ENCODE measurements around the gene AARS1.
"Not testable (repeated sequence)": the region's sequence is repeated elsewhere in the genome, so short reads cannot be mapped to it uniquely, and the experiment has no call there.

AARS1 gene

DNA sequence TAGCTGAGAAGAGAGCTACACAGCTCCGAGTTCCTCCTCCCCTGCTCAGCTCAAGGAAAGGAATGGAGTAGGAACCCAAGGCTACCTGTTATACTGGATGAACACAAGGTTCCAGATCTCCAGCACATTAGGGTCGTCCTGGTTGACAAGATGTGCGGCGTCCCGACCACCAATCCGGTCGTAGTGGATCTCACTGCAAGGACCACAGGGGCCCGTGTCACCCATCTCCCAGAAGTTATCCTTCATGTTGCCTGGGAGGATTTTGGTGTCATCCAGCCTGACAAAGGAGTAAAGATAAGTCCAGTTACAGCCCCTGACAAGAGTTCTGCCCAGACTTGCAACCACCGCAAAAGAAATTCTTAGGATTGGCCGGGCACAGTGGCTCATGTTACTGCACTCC, 17.6 kb downstream of the AARS1 start:
- DNase-seq (ENCODE audit: low read depth in 2 of 2, low spot score in 1 of 2), result no peak

DNA sequence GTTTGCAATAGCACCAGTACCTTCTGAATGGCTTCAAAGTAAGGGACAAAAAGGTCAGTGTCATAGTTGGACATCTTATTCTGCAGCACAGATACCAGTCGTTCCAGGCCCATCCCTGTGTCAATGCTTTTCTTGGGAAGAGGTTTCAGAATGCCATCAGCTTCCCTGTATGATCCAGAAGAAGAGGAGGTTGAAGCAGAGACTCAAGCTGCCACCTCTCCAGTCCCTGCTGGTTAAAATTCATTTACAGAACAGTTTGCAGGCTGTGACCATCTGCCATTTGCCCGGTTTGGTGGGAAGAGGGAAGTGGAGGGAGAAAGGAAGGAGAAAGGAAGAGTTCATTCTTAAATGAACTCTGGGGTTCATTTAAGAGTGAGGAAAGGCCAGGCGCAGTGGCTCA, 19.1 kb downstream of the AARS1 start:
- no peak for DNase-seq (ENCODE audit: low read depth in 2 of 2, low spot score in 1 of 2)

DNA sequence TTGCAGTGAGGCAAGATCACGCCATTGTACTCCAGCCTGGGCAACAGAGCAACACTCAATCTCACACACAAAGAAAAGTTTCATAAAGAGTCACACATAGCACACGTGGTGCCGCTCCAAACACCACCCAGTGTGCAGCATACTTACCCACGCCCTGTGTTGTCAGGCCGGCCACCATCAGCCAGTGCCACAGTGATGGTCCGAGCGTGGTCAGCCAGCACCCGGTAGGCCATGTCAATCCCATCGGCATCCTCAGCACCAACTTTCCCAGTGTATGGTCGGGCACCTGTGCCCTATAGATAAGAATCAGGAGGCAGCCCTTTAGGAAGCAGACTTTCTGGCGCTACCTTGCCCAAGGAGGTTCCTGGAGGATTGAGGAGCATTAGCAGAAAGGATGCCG, 19.8 kb downstream of the AARS1 start:
- no peak for DNase-seq (ENCODE audit: low read depth in 2 of 2, low spot score in 1 of 2)

DNA sequence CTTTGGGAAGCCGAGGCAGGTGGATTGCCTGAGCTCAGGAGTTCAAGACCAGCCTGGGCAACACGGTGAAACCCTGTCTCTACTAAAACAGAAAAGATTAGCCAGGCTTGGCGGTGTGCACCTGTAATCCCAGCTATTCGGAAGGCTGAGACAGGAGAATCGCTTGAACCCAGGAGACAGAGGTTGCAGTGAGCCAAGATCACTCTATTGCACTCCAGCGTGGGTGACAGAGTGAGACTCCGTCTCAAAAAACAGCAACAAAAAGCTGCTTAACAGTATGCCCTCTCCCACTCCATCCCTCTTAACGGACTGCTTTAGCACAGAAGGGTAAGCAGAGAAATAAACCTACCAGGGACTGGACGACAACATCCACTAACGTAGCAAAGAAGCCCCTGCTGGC, 21.4 kb downstream of the AARS1 start:
- DNase-seq (ENCODE audit: low read depth in 2 of 2, low spot score in 1 of 2), result not testable (repeated sequence)

- no peak for DNase-seq (ENCODE audit: low read depth in 2 of 2, low spot score in 1 of 2)
Observed at GRCh38 chr16:70267516-70267915, 21.8 kb downstream of the AARS1 start.

- not testable (repeated sequence) for DNase-seq (ENCODE audit: low read depth in 2 of 2, low spot score in 1 of 2)
Observed at GRCh38 chr16:70259903-70260302, 29.4 kb downstream of the AARS1 start.

- no peak for DNase-seq (ENCODE audit: low read depth in 2 of 2, low spot score in 1 of 2)
Observed at GRCh38 chr16:70258946-70259345, 30.4 kb downstream of the AARS1 start.

DNA sequence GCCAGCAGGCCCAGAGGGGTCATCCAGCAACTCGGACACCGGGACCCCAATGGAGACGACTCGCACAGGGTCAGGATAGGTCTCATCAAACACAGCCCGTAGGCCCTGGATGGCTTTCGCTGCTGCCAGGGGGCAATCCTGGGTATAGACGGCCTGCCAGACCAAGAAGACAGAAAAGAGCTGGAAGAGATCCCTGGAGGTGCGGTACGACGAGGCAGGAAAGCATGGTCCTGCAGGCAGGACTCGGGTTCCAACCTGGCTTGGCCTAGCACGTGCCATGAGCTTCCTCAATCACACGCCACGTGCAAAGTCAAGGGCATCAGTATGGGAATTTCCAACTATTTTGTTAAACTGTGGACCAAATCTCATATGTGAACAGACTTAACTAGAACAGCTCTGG, 31.2 kb downstream of the AARS1 start:
- DNase-seq (ENCODE audit: low read depth in 2 of 2, low spot score in 1 of 2), result no peak

DNA sequence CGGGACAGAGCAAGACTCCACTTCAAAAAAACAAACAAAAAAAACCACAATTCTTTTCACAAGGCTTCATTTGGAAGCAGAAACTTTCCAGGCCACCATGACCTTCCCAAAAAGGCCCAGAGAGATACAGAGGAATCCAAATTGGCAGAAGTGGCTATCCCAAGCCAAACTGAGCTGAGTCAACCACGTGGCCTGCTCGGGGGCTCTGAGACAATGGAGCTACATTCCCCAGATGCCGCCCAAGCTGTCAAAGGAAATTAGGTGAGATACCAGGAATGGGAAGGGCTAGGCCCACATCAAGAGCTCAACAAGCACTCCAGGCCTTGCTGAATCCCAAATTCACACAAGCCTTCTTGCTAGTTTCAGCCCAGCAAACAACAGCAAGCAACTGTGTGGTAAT, 31.9 kb downstream of the AARS1 start:
- DNase-seq (ENCODE audit: low read depth in 2 of 2, low spot score in 1 of 2), result no peak

- DNase-seq (ENCODE audit: low read depth in 2 of 2, low spot score in 1 of 2), result no peak
Observed at GRCh38 chr16:70255574-70255973, 33.7 kb downstream of the AARS1 start.

DNA sequence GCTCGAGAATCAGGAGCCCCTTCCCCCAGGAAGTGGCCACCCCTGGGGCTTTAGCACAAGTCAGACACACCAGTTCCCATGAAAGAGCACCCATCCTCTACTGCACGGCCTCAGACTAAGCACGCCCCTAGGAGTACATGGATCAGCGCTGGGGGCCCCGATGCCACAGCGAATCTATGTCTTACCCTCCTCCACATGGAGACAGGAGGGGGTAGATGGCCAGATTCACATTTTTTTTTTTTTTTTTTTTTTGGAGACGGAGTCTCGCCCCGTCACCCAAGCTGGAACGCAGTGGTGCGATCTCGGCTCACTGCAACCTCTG, 34.4 kb downstream of the AARS1 start:
- DNase-seq (ENCODE audit: low read depth in 2 of 2, low spot score in 1 of 2), result no peak

- no peak for DNase-seq (ENCODE audit: low read depth in 2 of 2, low spot score in 1 of 2)
Observed at GRCh38 chr16:70254180-70254964, 34.9 kb downstream of the AARS1 start.

GRCh38 chr16:70253291-70254106, 35.8 kb downstream of the AARS1 start:
- no peak for DNase-seq (ENCODE audit: low read depth in 2 of 2, low spot score in 1 of 2)

- DNase-seq (ENCODE audit: low read depth in 2 of 2, low spot score in 1 of 2), result no peak
Observed at GRCh38 chr16:70252355-70252988, 36.8 kb downstream of the AARS1 start.

- peak; percentile 75 to 84 for DNase-seq (ENCODE audit: low read depth in 2 of 2, low spot score in 1 of 2)
Observed at GRCh38 chr16:70251629-70252354, 37.5 kb downstream of the AARS1 start, which contains the start of gene EXOSC6. Gene EXOSC6, minus strand, starts transcription at chr16:70251940. Its CDS starts 40 bp downstream, at chr16:70251900.

- DNase-seq (ENCODE audit: low read depth in 2 of 2, low spot score in 1 of 2), result peak in 1 of 2 donors; percentile 14
Observed at GRCh38 chr16:70250748-70251628, 38.3 kb downstream of the AARS1 start.

DNA sequence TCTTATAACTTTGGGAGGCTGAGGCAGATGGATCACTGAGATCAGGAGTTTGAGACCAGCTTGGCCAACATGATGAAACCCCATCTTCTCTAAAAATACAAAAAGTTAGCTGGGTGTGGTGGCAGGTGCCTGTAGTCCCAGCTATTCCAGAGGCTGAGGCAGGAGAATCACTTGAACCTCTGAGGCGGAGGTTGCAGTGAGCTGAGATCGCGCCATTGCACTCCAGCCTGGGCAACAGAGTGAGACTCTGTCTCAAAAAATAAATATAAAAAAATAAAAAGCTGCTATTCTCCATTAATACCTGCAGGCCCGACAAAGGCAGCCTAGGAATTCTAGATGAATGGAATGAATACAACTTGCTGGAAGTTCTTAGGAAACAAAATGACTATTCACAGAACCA, 39.6 kb downstream of the AARS1 start:
- not testable (repeated sequence) for DNase-seq (ENCODE audit: low read depth in 2 of 2, low spot score in 1 of 2)

DNA sequence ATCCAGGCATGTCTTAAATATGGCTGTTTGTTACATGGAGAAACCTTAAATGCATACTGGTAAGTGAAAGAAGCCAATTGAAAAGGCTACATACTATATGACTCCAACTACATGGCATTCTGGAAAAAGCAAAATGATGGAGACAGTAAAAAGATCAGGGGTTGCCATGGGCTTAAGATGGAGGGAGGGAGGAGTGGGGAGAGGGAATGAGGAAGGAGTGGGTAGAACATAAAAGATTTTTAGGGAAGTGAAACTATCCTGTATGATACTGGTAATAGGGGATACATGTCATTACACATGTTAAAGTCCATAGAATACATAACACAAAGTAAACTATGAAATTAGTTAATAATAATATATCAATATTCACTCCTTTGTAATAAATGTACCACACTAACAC, 50.5 kb downstream of the AARS1 start:
- DNase-seq (ENCODE audit: low read depth in 2 of 2, low spot score in 1 of 2), result not testable (repeated sequence)

DNA sequence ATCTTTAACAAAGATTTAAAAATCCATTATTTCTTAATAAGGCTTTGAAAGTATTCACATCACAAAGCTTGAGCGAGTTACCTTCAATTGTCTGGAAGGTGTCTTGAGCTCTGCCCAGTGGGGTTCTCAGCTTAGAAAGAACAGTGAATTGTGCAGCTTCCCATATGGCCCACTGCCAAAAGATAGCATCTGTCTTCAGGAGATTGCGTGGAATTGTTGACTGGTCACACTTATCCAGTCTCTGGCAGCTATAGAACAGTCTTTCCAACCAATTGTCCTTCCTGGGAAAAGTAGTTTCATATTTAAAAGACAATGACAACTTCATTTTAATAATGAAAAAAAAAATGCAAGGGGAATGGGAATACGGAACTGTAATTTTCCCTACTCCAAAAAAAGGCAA, 57.5 kb downstream of the AARS1 start:
- not testable (repeated sequence) for DNase-seq (ENCODE audit: low read depth in 2 of 2, low spot score in 1 of 2)

DNA sequence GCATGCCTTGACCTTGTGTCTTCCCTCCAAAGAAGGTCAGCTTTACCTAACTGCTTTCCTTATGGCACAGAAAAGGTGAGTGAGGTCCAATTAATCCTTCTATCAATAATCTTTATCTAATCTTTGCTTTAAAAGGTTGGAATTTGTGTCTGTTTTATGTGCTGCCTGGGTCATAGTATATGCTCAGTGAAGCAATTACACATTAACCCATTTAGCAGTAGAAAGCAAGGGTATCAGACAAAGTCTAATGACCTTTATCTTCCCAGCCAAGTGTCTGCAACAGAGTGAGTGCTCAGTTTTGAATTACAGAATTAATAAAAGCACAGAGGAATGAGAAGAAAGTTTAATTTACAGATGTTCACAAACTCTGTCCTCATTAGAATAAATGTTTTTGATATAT, 63.3 kb downstream of the AARS1 start:
- DNase-seq (ENCODE audit: low read depth in 2 of 2, low spot score in 1 of 2), result not testable (repeated sequence)

Data from stimulated activated CD8-positive, alpha-beta memory T cell treated with anti-CD3 and anti-CD28 coated beads, Interleukin-4, amount 100 ng/mL, for 4 hours (primary cell).